VCaP (cell line): ENCODE measurements around the gene NOS1.
A peak's percentile ranks its signal among the peaks of the same experiment; 100 is the strongest.

Experiments
- H3K27ac ChIP-seq: fragments of 450-650 bp; 2 replicates; pipeline ENCODE4 v1.5.1; 2017
- CTCF ChIP-seq: fragments of 450-650 bp; conservative IDR thresholded peaks from 2 replicates; pipeline ENCODE4 v1.5.1; 2017; ENCODE audit warnings: mild to moderate bottlenecking, moderate library complexity

NOS1 gene

GRCh38 chr12:117236456-117237001 is 124.9 kb downstream of the NOS1 start:
- no peak overlapping the region for H3K27ac ChIP-seq
- peak; percentile 92 for TF ChIP-seq CTCF

GRCh38 chr12:117235261-117235660 is 126.2 kb downstream of the NOS1 start:
- TF ChIP-seq CTCF: no peak

GRCh38 chr12:117234441-117234840 is 127.0 kb downstream of the NOS1 start:
- no peak for TF ChIP-seq CTCF
- H3K27ac ChIP-seq: no peak overlapping the region

More at GRCh38 chr12:117235261-117235660, 126.2 kb downstream of the NOS1 start:
- no peak overlapping the region for H3K27ac ChIP-seq

GRCh38 chr12:117231750-117232149 is 129.7 kb downstream of the NOS1 start:
- no peak overlapping the region for H3K27ac ChIP-seq
- 0 out of 2 replicates have a peak, but pooled peaks have one; percentile 11 for TF ChIP-seq CTCF

- TF ChIP-seq CTCF: no peak
- H3K27ac ChIP-seq: no peak overlapping the region
Measured at GRCh38 chr12:117228239-117228638, 133.2 kb downstream of the NOS1 start.

- no peak for TF ChIP-seq CTCF
- no peak overlapping the region for H3K27ac ChIP-seq
Measured at GRCh38 chr12:117227000-117227653, 134.3 kb downstream of the NOS1 start.

- no peak for TF ChIP-seq CTCF
- no peak overlapping the region for H3K27ac ChIP-seq
Measured at GRCh38 chr12:117226505-117226904, 134.9 kb downstream of the NOS1 start.
